HepG2 (cell line): ENCODE data around the gene MAPK8IP3. TPM values are rescaled to one million over a fixed set of nuclear protein-coding genes. Genes with fewer than 3 reads are reported as not detected.

Experiments used
- NR3C1 ChIP-seq: sonication (generic); formaldehyde crosslinking; IDR thresholded peaks from 2 replicates; pipeline ENCODE4 v1.4.0; 2020; ENCODE audit warnings: missing genetic modification reagents
- RAD21 ChIP-seq: fragments of 450-650 bp; formaldehyde crosslinking; IDR thresholded peaks from 2 replicates; pipeline ENCODE4 v1.5.0; 2020; ENCODE audit warnings: mild to moderate bottlenecking
- ZFP36L2 ChIP-seq: sonication (generic); formaldehyde crosslinking; IDR thresholded peaks from 2 replicates; pipeline ENCODE4 v1.4.0; 2020; ENCODE audit warnings: missing genetic modification reagents
- ZNF263 ChIP-seq: sonication (generic); formaldehyde crosslinking; IDR thresholded peaks from 2 replicates; pipeline ENCODE4 v1.4.0; 2020; ENCODE audit warnings: missing genetic modification reagents
- polyA plus RNA-seq, 8 experiments: library from polyadenylated mRNA; depleted of rRNA in 3 of 8; stranded (reverse) in 7 of 8; unstranded in 1 of 8; fragments of >200 nt; fragmentation: Illumina TruSeq in 4 of 8; extraction: Trizol in 4 of 8; gene quantifications; 2 replicates each; pipeline versions ENCODE4 v1.2.1 to v1.2.3, GENCODE V29; 2011 to 2016; ENCODE audit warnings: low read depth in 4 of 8, missing spikeins in 1 of 8, mixed read lengths in 1 of 8; ENCODE audit not compliant: insufficient read depth in 1 of 8
- total RNA-seq, 5 experiments: library from RNA; depleted of rRNA; stranded (reverse); fragments of >200 nt; fragmentation: Illumina TruSeq; extraction: Trizol; gene quantifications; 2 replicates each; pipeline ENCODE4 v1.2.3, GENCODE V29; 2016; ENCODE audit warnings: low read depth in 1 of 5
- TF ChIP-seq, protein P1 (sequence below): sonication (generic); formaldehyde crosslinking; conservative IDR thresholded peaks from 2 replicates; pipeline ENCODE4 v1.8.0; 2022; ENCODE audit warnings: low read depth, missing genetic modification reagents
- TF ChIP-seq, protein P2 (sequence below): sonication (generic); formaldehyde crosslinking; IDR thresholded peaks from 2 replicates; pipeline ENCODE4 v1.4.0; 2020; ENCODE audit warnings: mild to moderate bottlenecking, low read depth, missing genetic modification reagents
- TF ChIP-seq, protein P3 (sequence below): sonication (generic); formaldehyde crosslinking; IDR thresholded peaks from 2 replicates; pipeline ENCODE4 v1.5.0; 2020; ENCODE audit warnings: mild to moderate bottlenecking, missing genetic modification reagents, moderate library complexity

Gene MAPK8IP3
- total and polyA plus RNA-seq, 2 of the 13 experiments (the other 11 are each of a cell fraction or from before 2014, with no cell fraction given) = 25.1 to 41.7 TPM

DNA sequence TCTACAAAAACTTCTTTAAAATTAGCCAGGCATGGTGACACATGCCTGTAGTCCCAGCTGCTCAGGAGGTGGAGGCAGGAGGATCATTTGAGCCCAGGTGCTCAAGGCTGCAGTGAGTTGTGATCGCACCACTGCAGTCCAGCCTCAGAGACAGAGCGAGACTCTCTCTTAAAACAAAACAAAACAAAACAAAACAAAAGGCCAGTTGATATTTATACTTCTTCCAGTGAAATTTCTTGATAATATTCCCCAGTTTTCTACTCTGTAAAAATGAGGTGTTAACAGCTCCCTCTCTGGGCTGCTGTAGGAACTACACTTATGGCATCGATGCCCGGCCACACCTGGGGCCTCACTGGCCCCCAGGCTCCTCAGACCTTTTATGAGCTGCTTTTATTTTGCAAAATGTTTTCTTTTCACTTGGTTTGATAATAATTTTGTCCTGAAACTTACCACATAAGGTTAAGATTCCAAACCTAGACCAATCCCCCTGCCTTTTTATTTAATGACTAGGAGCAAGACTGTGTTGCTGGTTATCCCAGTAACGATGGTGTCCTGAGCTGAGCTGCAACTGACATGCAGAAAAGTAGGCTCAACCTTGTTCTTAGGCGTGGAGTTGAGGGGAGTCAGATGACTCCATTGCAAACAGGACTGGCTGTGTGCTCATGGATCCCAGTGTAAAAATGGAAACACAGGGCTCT lies 17.6 kb downstream of the MAPK8IP3 start (continued):
- TF ChIP-seq, protein P1, sequence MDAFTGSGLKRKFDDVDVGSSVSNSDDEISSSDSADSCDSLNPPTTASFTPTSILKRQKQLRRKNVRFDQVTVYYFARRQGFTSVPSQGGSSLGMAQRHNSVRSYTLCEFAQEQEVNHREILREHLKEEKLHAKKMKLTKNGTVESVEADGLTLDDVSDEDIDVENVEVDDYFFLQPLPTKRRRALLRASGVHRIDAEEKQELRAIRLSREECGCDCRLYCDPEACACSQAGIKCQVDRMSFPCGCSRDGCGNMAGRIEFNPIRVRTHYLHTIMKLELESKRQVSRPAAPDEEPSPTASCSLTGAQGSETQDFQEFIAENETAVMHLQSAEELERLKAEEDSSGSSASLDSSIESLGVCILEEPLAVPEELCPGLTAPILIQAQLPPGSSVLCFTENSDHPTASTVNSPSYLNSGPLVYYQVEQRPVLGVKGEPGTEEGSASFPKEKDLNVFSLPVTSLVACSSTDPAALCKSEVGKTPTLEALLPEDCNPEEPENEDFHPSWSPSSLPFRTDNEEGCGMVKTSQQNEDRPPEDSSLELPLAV (CRISPR knock-in tag) = no peak
- TF ChIP-seq ZNF263 (no peak), RAD21 (CRISPR knock-in tag) (peak; percentile 19; the same call in 1 of the 2 replicates), NR3C1 (CRISPR knock-in tag) (no peak), ZFP36L2 (CRISPR knock-in tag) (no peak)
- TF ChIP-seq, protein P2, sequence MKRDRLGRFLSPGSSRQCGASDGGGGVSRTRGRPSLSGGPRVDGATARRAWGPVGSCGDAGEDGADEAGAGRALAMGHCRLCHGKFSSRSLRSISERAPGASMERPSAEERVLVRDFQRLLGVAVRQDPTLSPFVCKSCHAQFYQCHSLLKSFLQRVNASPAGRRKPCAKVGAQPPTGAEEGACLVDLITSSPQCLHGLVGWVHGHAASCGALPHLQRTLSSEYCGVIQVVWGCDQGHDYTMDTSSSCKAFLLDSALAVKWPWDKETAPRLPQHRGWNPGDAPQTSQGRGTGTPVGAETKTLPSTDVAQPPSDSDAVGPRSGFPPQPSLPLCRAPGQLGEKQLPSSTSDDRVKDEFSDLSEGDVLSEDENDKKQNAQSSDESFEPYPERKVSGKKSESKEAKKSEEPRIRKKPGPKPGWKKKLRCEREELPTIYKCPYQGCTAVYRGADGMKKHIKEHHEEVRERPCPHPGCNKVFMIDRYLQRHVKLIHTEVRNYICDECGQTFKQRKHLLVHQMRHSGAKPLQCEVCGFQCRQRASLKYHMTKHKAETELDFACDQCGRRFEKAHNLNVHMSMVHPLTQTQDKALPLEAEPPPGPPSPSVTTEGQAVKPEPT = no peak
- TF ChIP-seq, protein P3, sequence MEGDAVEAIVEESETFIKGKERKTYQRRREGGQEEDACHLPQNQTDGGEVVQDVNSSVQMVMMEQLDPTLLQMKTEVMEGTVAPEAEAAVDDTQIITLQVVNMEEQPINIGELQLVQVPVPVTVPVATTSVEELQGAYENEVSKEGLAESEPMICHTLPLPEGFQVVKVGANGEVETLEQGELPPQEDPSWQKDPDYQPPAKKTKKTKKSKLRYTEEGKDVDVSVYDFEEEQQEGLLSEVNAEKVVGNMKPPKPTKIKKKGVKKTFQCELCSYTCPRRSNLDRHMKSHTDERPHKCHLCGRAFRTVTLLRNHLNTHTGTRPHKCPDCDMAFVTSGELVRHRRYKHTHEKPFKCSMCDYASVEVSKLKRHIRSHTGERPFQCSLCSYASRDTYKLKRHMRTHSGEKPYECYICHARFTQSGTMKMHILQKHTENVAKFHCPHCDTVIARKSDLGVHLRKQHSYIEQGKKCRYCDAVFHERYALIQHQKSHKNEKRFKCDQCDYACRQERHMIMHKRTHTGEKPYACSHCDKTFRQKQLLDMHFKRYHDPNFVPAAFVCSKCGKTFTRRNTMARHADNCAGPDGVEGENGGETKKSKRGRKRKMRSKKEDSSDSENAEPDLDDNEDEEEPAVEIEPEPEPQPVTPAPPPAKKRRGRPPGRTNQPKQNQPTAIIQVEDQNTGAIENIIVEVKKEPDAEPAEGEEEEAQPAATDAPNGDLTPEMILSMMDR = peak; percentile 60
- TF ChIP-seq, all 625 proteins: peak for 6
